ENCODE measurements around the gene PTPRN2. TPM values are rescaled to one million over a fixed set of nuclear protein-coding genes. Genes with fewer than 3 reads are reported as not detected.

The PTPRN2 gene
- total RNA-seq, 1 donor from 2014 or later: 2.4 TPM

GRCh38 chr7:157745721-157746709 lies 841.6 kb downstream of the PTPRN2 start:
- no peak for TF ChIP-seq CTCF (IDR thresholded peaks at IDR 0.05; ENCODE audit: insufficient read depth, low read length, poor library complexity, severe bottlenecking)
- Histone ChIP-seq H3K36me3 (ENCODE audit: control insufficient read depth, insufficient read depth, low read length) (no peaks in the 10 kb centered on the region), H3K27me3 (ENCODE audit: control insufficient read depth, insufficient read depth, low read length) (no peaks in the 10 kb centered on the region), H3K4me3 (ENCODE audit: low read depth, low read length) (no peak overlapping the region)
- no peak for DNase-seq (ENCODE audit: low read depth)

DNA sequence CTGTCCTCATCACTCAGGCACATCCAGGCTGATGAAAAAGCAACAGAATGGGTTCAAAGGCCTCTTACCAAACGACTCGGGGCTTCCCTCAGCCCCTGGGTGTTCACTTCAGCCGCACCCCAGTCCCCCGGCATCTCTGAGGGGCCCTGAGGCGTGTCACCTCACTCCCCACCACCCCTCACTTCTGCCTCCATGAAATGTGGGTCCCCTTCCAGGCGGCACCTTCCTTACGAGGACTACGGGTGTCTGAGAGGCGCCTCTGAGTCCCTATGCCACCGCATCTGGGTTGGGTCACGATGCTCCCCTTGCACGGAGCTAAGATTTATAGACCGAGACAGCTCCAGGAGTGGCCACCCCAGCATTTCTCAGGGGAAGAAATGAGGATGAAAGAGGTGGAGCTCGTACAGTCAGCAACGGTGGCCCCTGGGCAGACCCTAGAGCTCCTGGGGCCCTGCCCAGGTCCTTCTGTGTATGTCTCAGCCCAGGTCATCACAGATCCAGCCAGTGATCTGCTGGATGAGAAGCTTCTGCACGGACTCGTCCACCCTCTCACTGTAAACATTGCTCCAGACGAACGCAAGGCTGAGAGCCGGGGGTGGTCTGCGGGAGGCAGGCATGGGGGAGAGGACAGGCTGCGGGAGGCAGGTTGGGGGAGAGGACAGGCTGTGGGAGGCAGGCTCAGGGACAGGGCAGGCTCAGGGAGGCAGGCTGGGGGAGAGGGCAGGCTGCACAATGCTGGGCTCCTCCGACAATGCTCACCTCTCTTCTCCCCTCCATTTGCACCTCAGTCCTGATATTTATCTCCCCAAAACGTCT lies 842.6 kb downstream of the PTPRN2 start:
- DNase-seq (ENCODE audit: low read depth): no peak
- no peak overlapping the region for H3K4me3 ChIP-seq (ENCODE audit: low read depth, low read length)
- no peaks in the 10 kb centered on the region for H3K36me3 ChIP-seq (ENCODE audit: control insufficient read depth, insufficient read depth, low read length)
- no peaks in the 10 kb centered on the region for H3K27me3 ChIP-seq (ENCODE audit: control insufficient read depth, insufficient read depth, low read length)
- no peak for TF ChIP-seq CTCF (IDR thresholded peaks at IDR 0.05; ENCODE audit: insufficient read depth, low read length, poor library complexity, severe bottlenecking)

DNA sequence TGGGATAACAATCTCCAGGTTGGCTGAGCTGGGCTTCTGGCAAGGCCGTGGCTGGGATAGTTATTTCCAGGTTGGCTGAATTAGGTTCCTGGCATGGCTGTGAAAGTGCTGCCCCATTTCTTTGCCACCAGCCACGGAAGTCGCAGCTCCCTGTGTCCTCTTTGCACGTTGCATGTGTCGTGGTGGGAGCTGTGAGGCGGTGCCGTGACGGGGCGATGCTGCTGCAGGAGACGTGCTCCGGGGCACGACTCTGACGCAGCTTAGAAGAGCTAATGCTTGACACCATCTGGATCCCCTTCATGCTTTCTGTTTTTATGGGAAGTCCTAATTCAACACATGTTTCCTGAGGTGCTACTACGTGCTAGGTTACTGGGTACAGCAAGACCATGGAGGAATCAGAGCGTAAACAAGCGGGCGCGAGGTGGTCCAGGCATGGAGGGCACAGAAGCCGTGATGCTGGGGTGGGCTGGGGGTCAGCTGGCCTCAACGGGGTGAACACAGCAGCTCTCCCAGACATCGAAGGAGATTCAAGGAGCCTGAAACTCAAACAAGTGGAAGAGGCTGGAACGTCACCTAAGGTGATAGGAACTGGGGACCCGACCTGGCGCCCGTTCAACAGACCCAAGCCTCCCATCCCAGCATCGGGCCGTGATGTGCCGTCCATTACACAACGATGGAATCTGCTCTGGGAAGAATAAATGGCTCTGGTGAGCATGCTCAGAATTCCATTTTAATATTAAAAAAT lies 843.7 kb downstream of the PTPRN2 start:
- no peak for DNase-seq (ENCODE audit: low read depth)
- Histone ChIP-seq H3K27me3 (ENCODE audit: control insufficient read depth, insufficient read depth, low read length) (no peaks in the 10 kb centered on the region), H3K4me3 (ENCODE audit: low read depth, low read length) (no peak overlapping the region), H3K36me3 (ENCODE audit: control insufficient read depth, insufficient read depth, low read length) (no peaks in the 10 kb centered on the region)
- no peak for TF ChIP-seq CTCF (IDR thresholded peaks at IDR 0.05; ENCODE audit: insufficient read depth, low read length, poor library complexity, severe bottlenecking)

DNA sequence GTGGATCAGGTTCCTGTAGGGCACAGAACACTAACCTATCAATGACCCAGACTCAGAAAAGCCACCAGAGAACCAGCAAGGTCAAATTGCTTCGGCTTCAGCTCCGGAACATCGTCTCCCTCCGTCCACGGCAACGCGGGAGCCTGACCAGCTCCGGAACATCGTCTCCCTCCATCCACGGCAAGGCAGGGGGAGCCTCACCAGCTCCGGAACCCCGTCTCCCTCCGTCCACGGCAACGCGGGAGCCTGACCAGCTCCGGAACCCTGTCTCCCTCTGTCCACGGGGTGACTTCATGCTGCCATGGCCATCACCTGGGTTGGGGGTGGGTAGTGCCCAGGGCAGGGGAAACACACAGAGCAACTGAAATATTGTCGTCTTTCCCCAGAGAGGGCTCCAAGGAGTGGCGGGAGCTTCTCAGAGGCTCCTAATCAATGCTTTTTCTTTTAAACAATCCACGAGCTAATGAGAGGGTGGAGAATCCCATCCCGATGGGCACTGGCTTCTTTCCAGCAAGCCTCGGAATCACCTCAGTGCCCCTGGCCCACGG lies 847.3 kb downstream of the PTPRN2 start:
- H3K27me3 ChIP-seq (ENCODE audit: control insufficient read depth, insufficient read depth, low read length): no peaks in the 10 kb centered on the region
- DNase-seq (ENCODE audit: low read depth): no peak
- no peak for TF ChIP-seq CTCF (IDR thresholded peaks at IDR 0.05; ENCODE audit: insufficient read depth, low read length, poor library complexity, severe bottlenecking)

GRCh38 chr7:157739650-157740049 lies 848.0 kb downstream of the PTPRN2 start:
- Histone ChIP-seq H3K36me3 (ENCODE audit: control insufficient read depth, insufficient read depth, low read length) (no peaks in the 10 kb centered on the region), H3K27me3 (ENCODE audit: control insufficient read depth, insufficient read depth, low read length) (no peaks in the 10 kb centered on the region), H3K4me3 (ENCODE audit: low read depth, low read length) (no peak overlapping the region)
- no peak for DNase-seq (ENCODE audit: low read depth)
- TF ChIP-seq CTCF (IDR thresholded peaks at IDR 0.05; ENCODE audit: insufficient read depth, low read length, poor library complexity, severe bottlenecking): no peak

More for the DNA sequence above, 847.3 kb downstream of the PTPRN2 start:
- H3K4me3 ChIP-seq (ENCODE audit: low read depth, low read length): no peak overlapping the region
- H3K36me3 ChIP-seq (ENCODE audit: control insufficient read depth, insufficient read depth, low read length): no peaks in the 10 kb centered on the region

All from kidney epithelial cell (primary cell).